Astrocyte of the spinal cord (primary cell): ENCODE data around the gene NADK2.
A peak's percentile ranks its signal among the peaks of the same experiment; 100 is the strongest.
"Not testable (repeated sequence)": the region's sequence is repeated elsewhere in the genome, so short reads cannot be mapped to it uniquely, and the experiment has no call there.

ENCODE experiments used
- DNase-seq: peaks from one replicate; pipeline ENCODE4 v3.0.0; 2011; ENCODE audit warnings: low read depth, low spot score
- H3K4me3 ChIP-seq: 2 replicates; pipeline ENCODE4 v1.5.1; 2011; ENCODE audit warnings: low read depth, mild to moderate bottlenecking, low read length, moderate library complexity
- in situ Hi-C: cut with HindIII; loops from 2 replicates; pipeline ENCODE4 v1.10.0; 2017; ENCODE audit warnings: low sequenced_read_pairs
- TF ChIP-seq, protein P1 (sequence below): IDR thresholded peaks from 2 replicates; pipeline ENCODE4 v1.5.1; 2012; ENCODE audit warnings: low read depth, mild to moderate bottlenecking, low read length, inconsistent platforms

The NADK2 gene, protein sequence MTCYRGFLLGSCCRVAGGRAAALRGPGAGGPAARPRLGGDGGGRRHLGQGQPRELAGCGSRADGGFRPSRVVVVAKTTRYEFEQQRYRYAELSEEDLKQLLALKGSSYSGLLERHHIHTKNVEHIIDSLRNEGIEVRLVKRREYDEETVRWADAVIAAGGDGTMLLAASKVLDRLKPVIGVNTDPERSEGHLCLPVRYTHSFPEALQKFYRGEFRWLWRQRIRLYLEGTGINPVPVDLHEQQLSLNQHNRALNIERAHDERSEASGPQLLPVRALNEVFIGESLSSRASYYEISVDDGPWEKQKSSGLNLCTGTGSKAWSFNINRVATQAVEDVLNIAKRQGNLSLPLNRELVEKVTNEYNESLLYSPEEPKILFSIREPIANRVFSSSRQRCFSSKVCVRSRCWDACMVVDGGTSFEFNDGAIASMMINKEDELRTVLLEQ

DNA sequence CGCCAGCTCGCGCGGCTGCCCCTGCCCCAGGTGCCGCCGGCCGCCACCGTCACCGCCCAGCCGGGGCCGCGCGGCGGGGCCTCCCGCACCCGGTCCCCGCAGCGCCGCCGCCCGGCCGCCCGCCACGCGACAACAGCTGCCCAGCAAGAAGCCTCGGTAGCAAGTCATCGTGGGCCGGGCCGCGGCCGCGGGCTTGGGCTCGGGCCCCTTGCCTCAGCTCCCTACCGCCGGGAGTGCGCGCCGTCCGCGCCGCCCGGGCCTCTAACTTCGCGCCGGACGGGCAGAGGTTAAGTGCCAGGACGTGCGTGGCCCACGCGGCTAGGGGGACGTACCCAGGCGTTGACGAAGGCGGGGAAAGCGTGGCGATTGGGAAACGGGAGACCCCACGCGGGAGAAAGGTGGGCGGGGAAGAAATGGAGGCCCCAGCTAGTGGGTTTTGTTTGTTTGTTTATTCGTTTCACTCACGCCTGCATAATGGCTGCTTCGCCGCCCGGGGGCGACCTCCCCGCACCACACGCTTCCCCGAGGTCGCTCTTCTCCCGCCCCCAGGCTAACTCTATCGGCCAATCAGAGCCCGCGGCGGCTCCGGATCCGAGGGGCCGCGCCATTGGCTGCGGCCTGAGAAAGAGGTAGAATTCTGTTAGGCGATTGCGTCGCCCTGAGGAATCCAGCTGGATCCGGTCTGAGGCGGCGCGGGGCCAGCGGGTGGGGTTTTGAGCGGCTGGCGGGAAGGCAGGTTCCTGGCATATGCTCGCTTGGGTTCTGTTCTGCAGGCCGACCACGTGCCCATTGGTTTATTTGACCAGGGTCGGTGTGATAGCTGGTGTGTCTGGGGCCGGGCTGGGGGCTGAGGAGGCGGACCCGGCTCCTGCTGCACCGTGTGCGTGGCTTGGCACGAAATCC lies at the start of gene NADK2:
Gene NADK2 (minus strand): TSS at position 295 of the 903 bp plus-strand sequence. CDS start 127 bp downstream, at position 168.
- DNase-seq: peak; percentile 98
- peak within 1 kb of the TSS; percentile 69 for H3K4me3 ChIP-seq
- in situ Hi-C loops: no loop called here
- TF ChIP-seq, protein P1, sequence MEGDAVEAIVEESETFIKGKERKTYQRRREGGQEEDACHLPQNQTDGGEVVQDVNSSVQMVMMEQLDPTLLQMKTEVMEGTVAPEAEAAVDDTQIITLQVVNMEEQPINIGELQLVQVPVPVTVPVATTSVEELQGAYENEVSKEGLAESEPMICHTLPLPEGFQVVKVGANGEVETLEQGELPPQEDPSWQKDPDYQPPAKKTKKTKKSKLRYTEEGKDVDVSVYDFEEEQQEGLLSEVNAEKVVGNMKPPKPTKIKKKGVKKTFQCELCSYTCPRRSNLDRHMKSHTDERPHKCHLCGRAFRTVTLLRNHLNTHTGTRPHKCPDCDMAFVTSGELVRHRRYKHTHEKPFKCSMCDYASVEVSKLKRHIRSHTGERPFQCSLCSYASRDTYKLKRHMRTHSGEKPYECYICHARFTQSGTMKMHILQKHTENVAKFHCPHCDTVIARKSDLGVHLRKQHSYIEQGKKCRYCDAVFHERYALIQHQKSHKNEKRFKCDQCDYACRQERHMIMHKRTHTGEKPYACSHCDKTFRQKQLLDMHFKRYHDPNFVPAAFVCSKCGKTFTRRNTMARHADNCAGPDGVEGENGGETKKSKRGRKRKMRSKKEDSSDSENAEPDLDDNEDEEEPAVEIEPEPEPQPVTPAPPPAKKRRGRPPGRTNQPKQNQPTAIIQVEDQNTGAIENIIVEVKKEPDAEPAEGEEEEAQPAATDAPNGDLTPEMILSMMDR: peak; percentile 63

DNA sequence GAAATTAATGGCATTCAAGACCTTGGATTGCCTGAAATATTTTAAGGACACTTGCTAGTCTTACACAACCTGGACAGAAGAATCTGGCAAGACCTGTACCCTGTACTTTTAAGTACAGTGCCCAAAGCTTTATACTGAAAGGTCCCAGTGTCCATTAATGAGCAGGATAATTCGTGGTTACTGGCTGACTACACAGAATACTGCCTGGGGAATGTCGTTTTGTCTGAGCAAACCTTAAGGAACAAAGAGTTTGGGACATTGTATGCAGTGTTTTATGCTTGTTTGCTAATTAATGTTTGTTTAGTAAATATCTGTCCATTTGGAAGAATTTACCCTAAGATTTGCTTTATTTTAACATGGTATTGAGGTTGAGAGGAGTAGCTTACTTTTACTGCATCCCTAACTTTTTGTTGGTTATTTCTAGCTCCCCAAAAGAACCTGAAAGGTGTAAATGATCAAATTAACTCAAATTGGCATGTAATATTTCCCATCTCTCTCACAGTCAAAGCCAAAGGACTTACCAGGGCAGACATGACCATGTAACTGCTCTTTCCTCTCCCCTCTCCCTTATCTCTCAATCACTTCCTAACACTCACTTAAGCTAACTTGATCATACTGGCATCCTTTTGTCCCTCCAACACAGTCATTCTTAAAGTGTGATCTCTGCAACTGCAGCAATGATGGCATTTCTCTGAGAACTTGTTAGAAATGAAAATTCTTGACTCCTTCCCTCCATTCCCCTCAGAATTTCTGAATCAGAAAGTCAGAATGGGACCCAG lies 44.3 kb upstream of the NADK2 start:
- in situ Hi-C loops: no loop called here
- DNase-seq: no peak
- TF ChIP-seq, protein P1: no peak
- no peak overlapping the region for H3K4me3 ChIP-seq

DNA sequence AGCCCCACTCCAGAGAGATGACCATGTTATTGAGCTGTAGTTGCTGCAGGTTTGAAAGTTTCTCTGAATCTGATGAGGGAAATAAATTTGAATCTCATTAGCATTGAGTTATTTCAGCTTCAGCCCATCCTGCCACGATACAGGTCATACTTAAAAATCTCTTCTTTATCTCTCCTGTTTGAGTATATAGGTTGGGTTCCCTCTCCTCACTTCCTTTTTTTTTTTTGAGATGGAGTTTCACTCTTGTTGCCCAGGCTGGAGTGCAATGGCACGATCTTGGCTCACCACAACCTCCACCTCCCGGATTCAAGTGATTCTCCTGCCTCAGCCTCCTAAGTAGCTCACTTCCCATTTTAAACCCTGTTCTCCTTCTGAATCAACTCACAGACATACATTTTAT lies 42.0 kb upstream of the NADK2 start:
- in situ Hi-C loops, H3K4me3 ChIP-seq, DNase-seq: not testable (repeated sequence)

DNA sequence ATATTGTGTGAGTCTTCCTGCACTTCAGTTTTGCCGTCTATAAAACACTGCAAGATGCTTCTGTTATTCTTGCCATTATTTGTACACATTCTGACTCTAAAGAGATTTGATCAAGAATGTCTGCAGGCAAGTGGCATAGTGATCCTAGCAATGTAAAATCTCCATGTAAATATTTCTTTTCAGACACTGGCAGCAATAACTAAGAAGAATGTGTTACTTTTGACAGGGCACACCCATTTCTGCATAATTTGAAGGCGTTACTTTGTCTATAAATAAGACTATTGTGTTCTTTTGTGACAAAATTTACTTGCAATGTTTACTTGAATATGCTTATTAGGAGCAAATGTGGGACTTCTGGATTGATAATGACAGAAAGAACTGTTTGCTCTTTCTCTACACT lies 39.9 kb upstream of the NADK2 start:
- no peak for DNase-seq
- TF ChIP-seq, protein P1: no peak
- no peak overlapping the region for H3K4me3 ChIP-seq
- in situ Hi-C loops: no loop called here

DNA sequence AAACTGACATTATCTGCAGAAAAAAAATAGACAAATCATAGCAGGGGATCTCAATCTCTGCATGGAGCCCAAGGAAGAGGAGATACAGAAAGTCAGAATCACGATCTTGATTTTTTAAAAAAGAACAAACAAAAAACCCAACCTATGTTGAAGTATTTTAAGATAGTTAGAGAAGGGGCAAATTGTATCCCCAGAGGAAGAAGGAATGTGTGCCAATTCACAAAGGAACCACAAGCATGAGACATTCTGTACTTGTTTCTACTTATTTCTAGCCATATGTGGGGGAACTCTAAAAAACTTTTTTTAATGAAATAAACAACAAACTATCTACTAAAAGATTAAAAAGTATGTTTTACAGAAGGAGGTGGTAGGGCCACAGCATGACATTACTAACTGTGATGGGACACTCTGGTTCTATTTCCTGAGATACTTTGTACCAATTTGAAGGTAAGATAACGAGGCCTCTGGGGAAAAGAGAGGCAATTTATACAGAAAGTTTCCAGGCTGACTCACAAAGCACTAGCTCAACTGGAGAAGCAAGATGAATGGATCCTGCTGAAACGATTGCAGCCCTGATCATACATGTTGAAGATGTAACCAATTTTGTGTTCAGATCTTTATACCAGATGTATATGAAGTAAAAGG lies 37.5 kb upstream of the NADK2 start:
- in situ Hi-C loops: no loop called here
- H3K4me3 ChIP-seq: no peak overlapping the region
- TF ChIP-seq, protein P1: no peak
- DNase-seq: peak; percentile 76

DNA sequence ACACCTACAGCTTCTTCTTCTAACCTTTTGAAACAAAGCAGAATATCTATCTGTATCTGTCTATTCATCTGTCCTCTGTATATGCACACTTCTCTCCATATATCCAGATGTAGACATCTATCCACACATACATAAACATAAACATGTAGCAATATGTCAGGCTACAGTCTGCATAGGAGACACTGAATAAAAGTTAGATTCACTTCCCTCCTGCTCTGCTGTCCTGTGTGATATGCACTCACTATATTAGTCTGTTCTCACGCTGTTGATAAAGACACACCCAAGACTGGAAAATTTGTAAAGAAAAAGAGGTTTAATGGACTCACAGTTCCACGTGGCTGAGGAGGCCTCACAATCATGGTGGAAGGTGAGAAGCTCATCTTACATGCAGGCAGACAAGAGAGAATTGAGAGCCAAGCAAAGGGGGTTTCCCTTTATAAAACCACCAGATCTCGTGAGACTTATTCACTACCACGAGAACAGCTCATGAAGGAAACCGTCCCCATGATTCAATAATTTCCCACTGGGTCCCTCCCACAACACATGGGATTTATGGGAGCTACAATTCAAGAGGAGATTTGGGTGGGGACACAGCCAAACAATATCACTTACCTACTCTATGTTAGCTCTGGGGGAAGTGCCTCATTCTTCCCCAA lies 35.9 kb upstream of the NADK2 start:
- DNase-seq: no peak
- H3K4me3 ChIP-seq: no peak overlapping the region
- TF ChIP-seq, protein P1: no peak
- in situ Hi-C loops: no loop called here
